ENCODE measurements around the gene MERTK. TPM values are rescaled to one million over a fixed set of nuclear protein-coding genes. Genes with fewer than 3 reads are reported as not detected.
A peak's percentile ranks its signal among the peaks of the same experiment; 100 is the strongest.

Gene MERTK
- total and polyA plus RNA-seq, 2 experiments from 2014 or later: under 0.01 TPM; not detected in 1

- in situ Hi-C loops (cut with MboI): no loop called here
- Histone ChIP-seq H3K36me3 (ENCODE audit: low read depth) (peaks cover 31% of the 10 kb centered on the region), H3K27me3 (replicated peaks; ENCODE audit: insufficient read depth) (no peaks in the 10 kb centered on the region), H3K9ac (no peak overlapping the region), H3F3A (ENCODE audit: insufficient read depth) (peaks cover 19% of the 10 kb centered on the region; the same call in 1 of the 2 replicates), H3K4me2 (ENCODE audit: unreplicated experiment) (no peak overlapping the region), H3K79me2 (ENCODE audit: insufficient read depth) (peaks cover 91% of the 10 kb centered on the region), H3K27ac (no peak overlapping the region), H2AFZ (no peak overlapping the region), H3K9me2 (ENCODE audit: insufficient read depth) (no peaks in the 10 kb centered on the region), H3K4me1 (ENCODE audit: insufficient read depth) (peaks cover 17% of the 10 kb centered on the region), H3K9me3 (ENCODE audit: low read depth) (no peaks in the 10 kb centered on the region), H4K20me1 (ENCODE audit: insufficient read depth) (peaks cover 14% of the 10 kb centered on the region), H3K4me3 (no peak overlapping the region)
- WGBS, 2 experiments (ENCODE audit: low coverage in 1 of 2, low lambda C conversion rate in 2 of 2, missing lambda C conversion rate in 2 of 2): 90 to 95% methylated on average over 3 of the region's 3 CpGs
- DNase-seq: peak; percentile 2
- TF ChIP-seq EZH2 (IDR thresholded peaks at IDR 0.05; ENCODE audit: insufficient read depth, poor library complexity, severe bottlenecking): no peak
- TF ChIP-seq EZH2phosphoT487 (IDR thresholded peaks at IDR 0.05; ENCODE audit: insufficient read depth, low read depth): no peak
Observed at GRCh38 chr2:112073875-112074274, 175.5 kb downstream of the MERTK start.

GRCh38 chr2:112074506-112074905 is 176.1 kb downstream of the MERTK start:
- peaks cover 32% of the 10 kb centered on the region for H3K36me3 ChIP-seq (ENCODE audit: low read depth)
- H4K20me1 ChIP-seq (ENCODE audit: insufficient read depth): peaks cover 14% of the 10 kb centered on the region
- H3K27ac ChIP-seq: no peak overlapping the region
- H3K4me2 ChIP-seq (ENCODE audit: unreplicated experiment): no peak overlapping the region
- H3K4me1 ChIP-seq (ENCODE audit: insufficient read depth): peaks cover 17% of the 10 kb centered on the region
- H3K9ac ChIP-seq: no peak overlapping the region
- WGBS, 2 experiments (ENCODE audit: low coverage in 1 of 2, low lambda C conversion rate in 2 of 2, missing lambda C conversion rate in 2 of 2): 63 to 79% methylated on average over 1 of the region's 1 CpG
- no peaks in the 10 kb centered on the region for H3K9me2 ChIP-seq (ENCODE audit: insufficient read depth)
- peaks cover 19% of the 10 kb centered on the region; the same call in 1 of the 2 replicates for H3F3A ChIP-seq (ENCODE audit: insufficient read depth)
- H3K4me3 ChIP-seq: no peak overlapping the region
- no peak overlapping the region for H2AFZ ChIP-seq
- peak; percentile 49 for DNase-seq
- H3K27me3 ChIP-seq (replicated peaks; ENCODE audit: insufficient read depth): no peaks in the 10 kb centered on the region
- peaks cover 92% of the 10 kb centered on the region for H3K79me2 ChIP-seq (ENCODE audit: insufficient read depth)
- H3K9me3 ChIP-seq (ENCODE audit: low read depth): no peaks in the 10 kb centered on the region
- in situ Hi-C loops (cut with MboI): no loop called here
- no peak for TF ChIP-seq EZH2 (IDR thresholded peaks at IDR 0.05; ENCODE audit: insufficient read depth, poor library complexity, severe bottlenecking)
- TF ChIP-seq EZH2phosphoT487 (IDR thresholded peaks at IDR 0.05; ENCODE audit: insufficient read depth, low read depth): no peak

- peaks cover 17% of the 10 kb centered on the region for H3K4me1 ChIP-seq (ENCODE audit: insufficient read depth)
- no peak overlapping the region for H3K4me3 ChIP-seq
- no peak overlapping the region for H3K4me2 ChIP-seq (ENCODE audit: unreplicated experiment)
- peak; percentile 30 for DNase-seq
- H4K20me1 ChIP-seq (ENCODE audit: insufficient read depth): peaks cover 14% of the 10 kb centered on the region
- H3K27ac ChIP-seq: 0 out of 2 replicates have a peak overlapping the region, but pooled peaks have one; percentile 10
- no peak for TF ChIP-seq EZH2 (IDR thresholded peaks at IDR 0.05; ENCODE audit: insufficient read depth, poor library complexity, severe bottlenecking)
- no peak for TF ChIP-seq EZH2phosphoT487 (IDR thresholded peaks at IDR 0.05; ENCODE audit: insufficient read depth, low read depth)
- no peaks in the 10 kb centered on the region for H3K27me3 ChIP-seq (replicated peaks; ENCODE audit: insufficient read depth)
- in situ Hi-C loops (cut with MboI): no loop called here
- H3K9me2 ChIP-seq (ENCODE audit: insufficient read depth): no peaks in the 10 kb centered on the region
- H3F3A ChIP-seq (ENCODE audit: insufficient read depth): peaks cover 19% of the 10 kb centered on the region; the same call in 1 of the 2 replicates
- peaks cover 84% of the 10 kb centered on the region for H3K79me2 ChIP-seq (ENCODE audit: insufficient read depth)
- no peaks in the 10 kb centered on the region for H3K9me3 ChIP-seq (ENCODE audit: low read depth)
- 84 to 88% methylated on average over 8 of the region's 8 CpGs for WGBS, 2 experiments (ENCODE audit: low coverage in 1 of 2, low lambda C conversion rate in 2 of 2, missing lambda C conversion rate in 2 of 2)
- no peak overlapping the region for H2AFZ ChIP-seq
- H3K36me3 ChIP-seq (ENCODE audit: low read depth): peaks cover 28% of the 10 kb centered on the region
- H3K9ac ChIP-seq: no peak overlapping the region
Observed at GRCh38 chr2:112075490-112076260, 177.3 kb downstream of the MERTK start.

- H3F3A ChIP-seq (ENCODE audit: insufficient read depth): peaks cover 19% of the 10 kb centered on the region; the same call in 1 of the 2 replicates
- peak; percentile 28 for DNase-seq
- H3K36me3 ChIP-seq (ENCODE audit: low read depth): peaks cover 47% of the 10 kb centered on the region
- in situ Hi-C loops (cut with MboI): no loop called here
- no peak overlapping the region for H3K27ac ChIP-seq
- H3K4me3 ChIP-seq: no peak overlapping the region
- no peak overlapping the region for H3K4me2 ChIP-seq (ENCODE audit: unreplicated experiment)
- peaks cover 17% of the 10 kb centered on the region for H3K4me1 ChIP-seq (ENCODE audit: insufficient read depth)
- WGBS, 2 experiments (ENCODE audit: low coverage in 1 of 2, low lambda C conversion rate in 2 of 2, missing lambda C conversion rate in 2 of 2): 63 to 69% methylated on average over 1 of the region's 1 CpG
- H3K9me2 ChIP-seq (ENCODE audit: insufficient read depth): no peaks in the 10 kb centered on the region
- H3K9me3 ChIP-seq (ENCODE audit: low read depth): no peaks in the 10 kb centered on the region
- H3K9ac ChIP-seq: no peak overlapping the region
- H3K79me2 ChIP-seq (ENCODE audit: insufficient read depth): peaks cover 83% of the 10 kb centered on the region
- no peak overlapping the region for H2AFZ ChIP-seq
- H4K20me1 ChIP-seq (ENCODE audit: insufficient read depth): peaks cover 9% of the 10 kb centered on the region; the same call in 1 of the 2 replicates
- TF ChIP-seq EZH2 (IDR thresholded peaks at IDR 0.05; ENCODE audit: insufficient read depth, poor library complexity, severe bottlenecking) (no peak), EZH2phosphoT487 (IDR thresholded peaks at IDR 0.05; ENCODE audit: insufficient read depth, low read depth) (no peak)
- no peaks in the 10 kb centered on the region for H3K27me3 ChIP-seq (replicated peaks; ENCODE audit: insufficient read depth)
Observed at GRCh38 chr2:112077814-112078213, 179.4 kb downstream of the MERTK start.

Small RNA genes within 50 kb of the gene (small RNA-seq; reads per million reads assigned to genes)
- not detected for gene RN7SL297P (ENCODE audit: low read depth, low replicate concordance)

Other genes starting within 250 kb of the MERTK start
- gene ANAPC1, start 14.4 kb upstream of the MERTK start, total RNA-seq (2014; rRNA removed; shearing (Covaris generic)): 26.5 and 35.7 TPM in 2 replicates
- gene ANAPC1, start 14.4 kb upstream of the MERTK start, polyA plus RNA-seq (2016; fragmentation: Nextera tagmentation; extraction: Ambion mirVana): 11.3 and 13.5 TPM in 2 replicates
- gene TMEM87B, start 156.7 kb downstream of the MERTK start, total RNA-seq (2014; rRNA removed; shearing (Covaris generic)): 42.4 and 46.9 TPM in 2 replicates
- 27.8 and 32.1 TPM in 2 replicates for gene TMEM87B, start 156.7 kb downstream of the MERTK start, polyA plus RNA-seq (2016; fragmentation: Nextera tagmentation; extraction: Ambion mirVana)
- 0.11 and 0.13 TPM in 2 replicates for gene FBLN7, start 239.8 kb downstream of the MERTK start, total RNA-seq (2014; rRNA removed; shearing (Covaris generic))
- gene FBLN7, start 239.8 kb downstream of the MERTK start, polyA plus RNA-seq (2016; fragmentation: Nextera tagmentation; extraction: Ambion mirVana): 1.6 and 1.8 TPM in 2 replicates

Measured in GM23248 (cell line).